GM18505 (cell line): Measurements from ENCODE around the gene EXOC6B.

Experiments
- ATAC-seq: cut with Tn5 transposase; IDR thresholded peaks from one replicate; pipeline ENCODE4 v1.9.1; 2021; ENCODE audit not compliant: unreplicated experiment
- POLR2A ChIP-seq: IDR thresholded peaks from 4 replicates; pipeline ENCODE4 v1.6.1; 2011; ENCODE audit warnings: borderline replicate concordance; ENCODE audit not compliant: insufficient read depth, insufficient read length; ENCODE audit errors: extremely low read depth

Gene EXOC6B

DNA sequence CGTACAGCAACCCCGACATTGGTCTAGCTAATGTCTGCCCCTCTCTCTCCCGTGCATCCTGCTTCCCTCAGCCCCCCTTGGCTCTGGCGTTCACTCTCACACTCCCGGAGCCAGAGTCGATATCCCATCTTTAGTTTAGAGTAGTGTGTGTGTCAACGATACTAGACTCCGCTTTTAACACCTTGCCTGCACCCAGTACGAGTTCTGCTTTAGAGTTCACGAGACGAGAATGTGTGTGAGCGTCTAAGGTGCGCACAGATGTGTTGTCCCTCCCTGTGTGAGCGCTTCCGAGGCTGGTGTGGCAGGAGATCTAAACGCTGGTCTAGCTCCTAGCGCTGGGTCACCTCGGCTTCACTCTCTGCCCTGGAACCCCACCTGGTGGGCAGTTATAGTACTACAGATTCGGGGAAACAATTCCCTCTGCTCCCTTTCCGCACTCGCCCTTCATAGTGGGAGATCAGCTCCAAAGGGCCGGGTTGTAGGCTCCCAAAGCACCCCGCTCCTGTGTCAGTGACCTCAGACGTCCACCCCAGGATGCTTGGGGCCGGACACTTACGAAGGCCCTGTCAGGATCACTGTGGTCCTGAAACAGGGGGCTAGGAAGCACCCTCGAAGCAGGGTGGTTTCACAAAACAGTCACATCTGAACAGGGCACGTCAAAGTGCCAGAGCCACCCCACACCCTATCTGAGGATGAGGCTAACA, 675.5 kb downstream of the EXOC6B start:
- TF ChIP-seq POLR2A: no peak
- ATAC-seq: peak; percentile 65

DNA sequence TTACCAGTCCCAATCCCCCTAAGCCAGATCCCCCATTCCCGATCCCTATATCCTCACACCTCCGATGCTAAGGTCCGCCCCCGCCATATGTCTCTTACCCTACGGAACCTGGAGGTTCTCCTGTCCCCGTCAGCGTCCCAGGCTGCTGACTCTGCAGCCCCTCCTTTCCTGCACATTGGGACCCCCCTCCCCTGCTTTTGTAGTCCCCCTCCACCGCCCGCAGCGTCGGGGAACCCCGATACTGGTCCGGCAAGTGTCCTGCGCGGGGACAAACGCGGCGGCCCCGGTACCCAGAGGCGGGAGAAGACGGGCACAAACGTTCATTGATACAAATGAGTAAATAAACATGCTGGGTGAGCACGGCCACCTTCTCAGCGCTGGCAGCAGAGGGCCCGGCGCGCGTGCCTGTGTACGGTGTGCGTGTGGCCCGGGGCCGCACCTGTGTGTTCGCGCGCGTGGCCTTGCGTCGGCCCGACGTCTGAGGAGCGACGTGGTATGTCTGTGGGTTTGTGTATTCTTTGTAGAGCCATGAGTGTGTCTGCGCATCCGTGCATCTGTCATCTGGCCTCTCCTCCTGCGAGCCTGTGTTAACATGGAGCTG, 676.2 kb downstream of the EXOC6B start:
- ATAC-seq: no peak
- TF ChIP-seq POLR2A: no peak

DNA sequence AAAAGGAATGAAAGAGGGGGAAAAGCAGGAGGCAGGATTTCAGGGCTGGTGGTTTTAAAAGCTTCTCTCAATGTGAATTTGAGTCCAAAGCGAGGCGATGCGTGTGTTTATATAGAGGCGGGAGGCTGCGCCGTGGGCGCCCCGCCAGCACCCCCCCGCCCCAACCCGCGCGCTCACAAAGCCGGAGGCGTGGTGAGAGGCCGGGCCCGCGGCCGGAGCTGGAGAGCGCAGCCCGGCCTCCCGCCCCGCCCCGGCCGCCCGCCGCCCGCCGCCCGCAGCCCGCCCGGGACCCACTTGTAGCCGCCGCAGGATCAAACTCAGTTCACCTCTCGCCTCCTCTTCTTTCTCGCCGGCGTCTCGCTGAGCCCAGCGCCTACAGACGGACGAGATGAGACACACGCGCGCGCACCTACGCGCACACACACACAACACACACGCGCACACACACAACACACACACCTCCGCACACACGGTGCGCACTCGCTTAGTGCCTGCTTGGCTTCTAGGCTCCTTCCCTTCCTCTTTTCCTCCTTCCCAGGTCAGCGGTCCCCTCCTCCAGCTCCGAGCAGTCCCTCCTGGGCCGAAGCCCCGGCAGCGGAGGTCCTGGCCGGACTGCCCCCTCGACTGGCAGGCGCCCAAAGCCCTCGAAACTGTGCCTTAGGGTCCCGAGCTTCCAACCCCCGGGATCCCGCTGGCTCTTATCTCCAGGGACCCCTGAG, 676.8 kb downstream of the EXOC6B start:
- ATAC-seq: no peak
- no peak for TF ChIP-seq POLR2A

DNA sequence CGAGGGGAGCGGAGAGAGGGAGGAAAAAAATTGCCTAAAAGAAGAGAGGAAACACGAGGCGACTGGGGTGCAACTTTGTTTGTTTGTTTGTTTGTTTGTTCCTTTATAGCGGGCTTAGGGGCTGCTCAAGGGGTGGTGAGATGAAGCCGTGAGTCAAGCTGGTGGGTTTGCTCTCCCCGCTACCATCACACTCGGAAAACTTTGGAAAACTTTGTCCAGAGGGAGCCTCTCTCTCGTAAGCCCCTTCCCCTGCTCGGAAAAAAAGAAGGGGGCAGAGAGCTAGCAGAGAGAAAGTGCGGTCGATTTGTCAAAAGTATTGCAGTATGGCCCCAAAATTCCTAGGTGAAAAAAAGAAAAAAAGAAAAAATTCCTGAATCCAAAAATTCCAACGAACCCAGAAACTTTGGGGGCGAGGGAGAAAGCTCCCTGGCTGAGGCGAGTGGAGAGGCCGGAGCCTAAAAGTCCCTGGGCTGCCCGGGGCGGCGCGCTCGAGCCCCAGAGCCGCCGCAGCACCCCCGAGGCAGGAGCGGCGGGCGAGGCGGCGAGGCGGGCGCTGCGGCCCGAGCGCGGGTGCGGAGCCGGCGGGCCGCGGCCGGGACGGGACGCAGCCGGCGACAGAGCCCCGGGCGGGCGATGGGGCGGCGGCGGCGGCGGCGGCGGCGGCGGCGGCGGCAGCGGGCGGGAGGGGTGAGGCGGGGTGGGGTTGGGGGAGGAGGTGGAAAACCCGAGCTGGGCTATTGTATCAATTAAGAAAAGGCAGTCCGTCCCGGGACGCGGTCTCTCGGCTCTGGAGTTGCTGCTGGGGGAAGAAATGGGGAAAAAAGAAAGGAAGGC, 677.6 kb downstream of the EXOC6B start:
- TF ChIP-seq POLR2A: no peak
- no peak for ATAC-seq

DNA sequence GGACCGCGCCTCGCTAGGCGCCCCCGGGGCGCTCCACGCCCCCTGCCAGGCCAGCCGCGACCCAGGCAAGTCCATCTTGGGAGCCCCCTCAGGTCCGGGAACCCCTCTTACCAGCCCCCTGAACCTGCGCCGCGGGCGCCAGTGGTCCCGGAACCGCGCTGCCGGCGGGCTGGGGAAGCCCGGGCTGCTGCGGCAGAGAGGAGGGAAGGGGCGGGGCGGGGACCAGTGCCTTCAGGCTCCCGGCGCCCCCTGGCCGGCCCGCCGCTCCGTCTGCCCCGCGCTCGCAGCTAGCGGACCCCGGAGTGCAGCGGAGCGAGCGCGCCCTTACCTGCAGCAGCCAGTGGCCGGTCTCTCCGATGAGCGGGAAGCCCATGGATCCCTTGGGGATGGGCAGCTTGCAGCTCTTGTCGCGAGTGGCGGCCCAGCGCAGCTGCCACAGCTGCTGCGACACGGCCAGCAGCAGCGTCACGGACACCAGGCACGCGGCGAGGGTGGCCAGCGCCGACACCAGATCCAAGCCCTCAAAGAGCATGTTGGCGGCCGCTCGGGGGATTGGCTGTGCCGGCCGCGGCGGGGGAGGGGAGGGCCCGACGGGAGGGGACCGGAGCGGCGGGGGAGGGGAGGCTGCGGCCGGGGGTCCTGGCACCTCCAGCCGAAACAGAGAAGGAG, 678.4 kb downstream of the EXOC6B start, which contains the start of gene CYP26B1:
TSS of gene CYP26B1 (minus strand) at position 560 of the 669 bp plus-strand sequence. CDS start at position 532, 28 bp downstream.
- no peak for TF ChIP-seq POLR2A
- ATAC-seq: no peak

DNA sequence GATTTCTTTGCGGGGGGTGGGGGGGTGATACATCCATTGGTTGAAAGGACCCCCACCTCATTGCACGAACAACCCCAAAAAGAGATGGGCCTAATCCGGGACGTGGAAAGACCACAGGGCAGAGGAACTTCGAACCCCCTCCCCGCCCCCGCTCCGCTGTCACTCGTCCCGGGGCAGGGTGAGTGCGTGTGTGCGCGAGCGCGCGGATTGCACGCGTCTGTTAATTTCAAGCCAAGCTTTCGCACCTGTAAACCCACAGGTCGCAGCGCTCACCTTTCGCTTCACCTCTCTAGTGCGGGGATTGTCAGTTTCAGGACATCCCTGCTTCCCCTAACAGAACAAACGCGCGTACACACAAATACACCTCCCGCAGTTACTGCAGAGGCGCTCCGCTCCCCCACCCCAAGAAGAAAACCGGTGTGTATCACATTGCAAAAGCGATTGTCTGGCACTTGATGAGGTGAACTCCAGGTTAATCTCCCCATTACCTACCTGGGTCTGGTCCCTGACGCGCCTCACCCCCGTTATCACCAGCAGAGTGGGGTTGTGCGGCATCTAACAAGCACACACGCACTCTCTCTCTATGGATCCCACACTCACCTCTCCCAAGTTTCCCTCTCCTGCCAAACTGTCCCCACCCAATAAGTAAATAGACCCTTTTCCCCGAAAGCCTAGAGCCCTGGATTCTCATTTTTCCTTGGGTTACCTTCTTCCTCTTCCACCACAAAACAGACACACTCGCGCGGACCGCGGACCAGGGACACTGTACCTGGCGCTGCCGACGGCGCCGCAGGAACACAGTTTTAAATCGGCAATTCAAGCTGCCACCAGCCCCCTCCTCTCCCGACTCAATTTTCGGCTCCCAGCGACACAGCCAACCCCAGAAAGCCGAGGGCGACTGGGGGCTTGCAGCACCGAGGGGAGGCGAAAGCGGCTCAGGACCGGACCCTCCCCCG, 679.2 kb downstream of the EXOC6B start:
- no peak for TF ChIP-seq POLR2A

DNA sequence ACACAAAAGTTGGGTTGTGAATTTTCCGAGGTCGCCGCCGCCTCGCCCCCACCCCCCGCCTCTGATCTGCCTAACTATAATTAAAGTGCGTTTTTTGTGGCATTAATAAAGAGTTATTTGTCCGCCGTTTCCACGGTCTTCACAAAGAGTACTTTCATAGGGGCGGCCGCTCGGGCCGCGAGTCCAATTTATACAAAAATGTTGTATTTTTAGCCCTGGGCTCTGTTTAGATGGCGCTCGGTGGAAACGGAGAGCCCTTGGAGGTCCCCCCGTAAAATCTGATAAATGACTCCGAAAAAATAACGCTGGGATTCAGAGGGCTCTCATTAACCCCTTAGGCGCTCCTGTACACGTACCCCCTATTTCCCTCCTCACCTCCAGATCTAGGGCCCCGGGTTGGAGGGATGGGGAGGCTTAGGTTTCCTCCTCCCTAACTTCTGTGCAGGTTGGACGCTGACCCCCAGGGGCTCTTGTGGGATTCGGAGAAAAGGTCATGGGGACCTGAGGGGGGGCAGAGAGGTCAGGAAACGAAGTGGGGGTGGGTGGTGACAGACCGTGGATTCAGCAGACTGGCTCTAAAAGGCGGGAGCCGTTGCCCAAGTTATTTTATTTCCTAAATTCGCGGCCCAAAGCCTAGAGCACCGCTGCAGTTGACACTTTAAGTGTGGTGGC, 680.0 kb downstream of the EXOC6B start:
- TF ChIP-seq POLR2A: no peak
- ATAC-seq: no peak

More for the DNA sequence above, 679.2 kb downstream of the EXOC6B start:
- no peak for ATAC-seq

DNA sequence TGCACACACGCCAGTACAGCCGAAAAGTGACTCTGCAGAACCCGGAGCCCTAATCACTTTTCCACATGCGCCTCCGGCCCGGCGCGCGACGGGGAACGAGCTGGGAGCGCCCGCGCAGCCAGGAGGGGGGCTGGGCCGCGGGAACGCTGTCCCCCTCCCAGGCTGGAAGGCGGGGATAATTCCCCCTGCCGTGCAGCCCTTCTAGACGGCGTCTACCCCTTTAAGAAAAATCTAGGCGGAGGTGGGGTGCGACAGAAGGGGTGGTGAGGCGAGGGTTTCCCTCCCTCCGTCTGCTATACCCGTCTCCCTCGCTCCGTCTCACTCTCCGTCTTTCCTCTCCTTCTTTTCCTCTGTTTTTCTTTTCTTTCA, 680.6 kb downstream of the EXOC6B start:
- no peak for ATAC-seq

DNA sequence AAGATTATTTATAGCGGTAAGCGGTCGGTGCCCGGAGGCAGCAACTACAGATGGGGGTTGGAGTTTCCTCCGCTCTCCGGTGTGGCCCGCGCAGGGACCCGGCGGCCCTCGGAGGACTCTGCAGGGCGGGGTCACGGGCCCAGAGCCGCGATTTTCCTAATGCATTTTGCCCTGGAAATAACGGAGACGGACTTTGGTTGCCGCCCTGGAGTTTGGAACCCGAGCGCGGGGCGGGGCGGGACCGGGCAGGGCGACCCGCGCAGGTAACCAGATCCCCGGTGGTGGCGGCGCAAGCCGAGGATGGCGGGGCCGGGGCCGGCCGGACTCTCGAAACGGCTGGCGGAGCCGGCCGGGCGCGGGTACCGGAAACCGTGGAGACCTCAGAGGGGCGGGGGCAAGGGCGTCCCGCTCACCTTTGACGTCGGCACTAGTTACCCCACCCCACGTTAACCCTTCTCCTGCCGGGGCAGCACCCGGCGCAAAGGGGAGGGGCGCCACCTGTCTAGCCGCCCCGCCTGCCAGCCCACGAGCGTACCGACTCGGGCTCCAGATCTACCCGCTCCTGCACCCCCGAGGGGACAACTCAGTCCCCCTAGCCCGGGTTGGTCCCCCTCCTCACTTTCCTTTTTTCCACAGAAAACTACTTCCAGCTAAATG, 681.1 kb downstream of the EXOC6B start:
- no peak for ATAC-seq
- no peak for TF ChIP-seq POLR2A

More for the DNA sequence above, 680.6 kb downstream of the EXOC6B start:
- TF ChIP-seq POLR2A: no peak

DNA sequence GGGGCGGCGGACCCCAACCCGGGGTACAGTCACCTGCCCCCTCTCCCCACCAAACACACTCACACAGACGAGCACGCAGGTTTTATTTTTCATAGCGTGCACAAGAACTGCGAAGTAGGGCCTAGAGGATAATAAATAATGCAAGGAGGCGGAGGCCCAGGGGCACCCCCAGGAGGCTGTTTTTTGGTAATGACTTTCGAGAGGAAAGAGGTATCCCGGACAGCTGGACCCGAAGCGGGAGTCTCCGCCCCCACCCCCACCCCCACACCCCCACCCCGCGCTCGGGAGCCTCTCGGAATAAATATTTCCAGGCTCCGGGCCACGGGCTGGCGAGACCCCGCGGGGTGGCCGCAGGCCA, 681.6 kb downstream of the EXOC6B start:
- TF ChIP-seq POLR2A: no peak
- no peak for ATAC-seq
